Bronchial epithelial cell (primary cell): ENCODE results near the gene CACNG8. TPM values are rescaled to one million over a fixed set of nuclear protein-coding genes. Genes with fewer than 3 reads are reported as not detected.

Source experiments
- DNase-seq: peaks from one replicate; pipeline ENCODE4 v3.0.0-alpha.2; 2010; ENCODE audit warnings: low read depth
- FAIRE-seq: peaks from 2 replicates; lab custom pipeline; 2011; peaks lifted over from hg19 to GRCh38; lab: Jason Lieb, UNC
- H3K27me3 ChIP-seq: 2 replicates; pipeline ENCODE4 v1.5.1; 2011; ENCODE audit warnings: low read length; ENCODE audit not compliant: control insufficient read depth, insufficient read depth
- H3K36me3 ChIP-seq: 2 replicates; pipeline ENCODE4 v1.5.1; 2011; ENCODE audit warnings: low read length; ENCODE audit not compliant: control insufficient read depth, insufficient read depth
- H3K4me3 ChIP-seq: 2 replicates; pipeline ENCODE4 v1.5.1; 2011; ENCODE audit warnings: mild to moderate bottlenecking, low read depth, low read length, control low read depth
- CTCF ChIP-seq: IDR thresholded peaks from 2 replicates; pipeline ENCODE4 v1.5.1; 2011; ENCODE audit warnings: mild to moderate bottlenecking, moderate library complexity, low read length, control low read depth, inconsistent platforms; ENCODE audit not compliant: insufficient read depth, severe bottlenecking
- total RNA-seq: library from RNA; depleted of rRNA; stranded (reverse); fragments of >200 nt; gene quantifications from 2 replicates; pipeline ENCODE4 v1.2.1, GENCODE V29; 2014

The CACNG8 gene
- total RNA-seq, 1 donor from 2014 or later = not detected

- no peak overlapping the region for H3K4me3 ChIP-seq
- no peaks in the 10 kb centered on the region for H3K36me3 ChIP-seq
- TF ChIP-seq CTCF = no peak
- peak; percentile 70 for FAIRE-seq
- H3K27me3 ChIP-seq = peaks cover 3% of the 10 kb centered on the region
- DNase-seq = no peak
These were observed 20.9 kb downstream of the CACNG8 start for GRCh38 chr19:53983457-53984289.

GRCh38 chr19:53985863-53986262 lies 23.1 kb downstream of the CACNG8 start:
- Histone ChIP-seq H3K36me3 (no peaks in the 10 kb centered on the region), H3K27me3 (no peaks in the 10 kb centered on the region), H3K4me3 (no peak overlapping the region)
- DNase-seq = no peak
- no peak for TF ChIP-seq CTCF
- no peak for FAIRE-seq

GRCh38 chr19:53988981-53989380 lies 26.2 kb downstream of the CACNG8 start:
- FAIRE-seq (no peak), DNase-seq (no peak)
- Histone ChIP-seq H3K4me3 (no peak overlapping the region), H3K27me3 (peaks cover 13% of the 10 kb centered on the region), H3K36me3 (no peaks in the 10 kb centered on the region)
- TF ChIP-seq CTCF = no peak

GRCh38 chr19:53989600-53990533 lies 27.1 kb downstream of the CACNG8 start:
- peaks cover 13% of the 10 kb centered on the region for H3K27me3 ChIP-seq
- no peak overlapping the region for H3K4me3 ChIP-seq
- no peak for DNase-seq

More at GRCh38 chr19:53989600-53990533, 27.1 kb downstream of the CACNG8 start:
- FAIRE-seq = no peak
- no peak for TF ChIP-seq CTCF
- H3K36me3 ChIP-seq = no peaks in the 10 kb centered on the region
